ENCODE data around the gene LZTS3.

DNA sequence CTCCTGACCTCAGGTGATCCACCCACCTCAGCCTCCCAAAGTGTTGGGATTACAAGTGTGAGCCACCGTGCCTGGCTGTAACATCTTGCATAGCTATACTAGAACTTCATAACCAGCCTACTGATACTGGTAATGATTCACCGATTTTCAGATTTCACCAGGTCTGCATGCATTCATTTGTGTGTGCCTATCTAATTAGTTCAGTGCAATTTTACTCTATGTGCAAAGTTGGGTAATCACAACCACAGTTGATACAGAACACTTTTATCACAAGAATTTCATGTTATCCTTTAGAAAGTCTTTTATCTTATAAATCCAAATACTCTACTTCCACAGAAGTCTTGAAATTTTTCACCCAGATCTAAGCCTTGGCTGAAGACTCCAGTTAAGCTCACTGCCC is 35.9 kb downstream of the LZTS3 start:
- TF ChIP-seq EZH2phosphoT487 (IDR thresholded peaks at IDR 0.05; ENCODE audit: borderline replicate concordance, low read length), result no peak
- TF ChIP-seq CTCF (conservative IDR thresholded peaks at IDR 0.05; ENCODE audit: low read depth, low read length), result no peak
- no peak for TF ChIP-seq EZH2 (IDR thresholded peaks at IDR 0.05; ENCODE audit: low read length, unreplicated experiment)
